Neural cell (in vitro differentiated cells): ENCODE data around the gene CXCL1.

ENCODE experiments used
- CTCF ChIP-seq: fragments of 450-650 bp; IDR thresholded peaks from 2 replicates; pipeline ENCODE4 v1.5.1; 2014; ENCODE audit warnings: antibody characterized with exemption, mild to moderate bottlenecking, moderate library complexity; ENCODE audit not compliant: poor library complexity, severe bottlenecking
- EP300 ChIP-seq: fragments of 450-650 bp; conservative IDR thresholded peaks from 2 replicates; pipeline ENCODE4 v1.6.1; 2014; ENCODE audit warnings: antibody characterized with exemption, mild to moderate bottlenecking, moderate library complexity; ENCODE audit not compliant: poor library complexity, severe bottlenecking
- EZH2 ChIP-seq: fragments of 200-600, 300-800 bp; shearing (Covaris generic), sonication (generic); IDR thresholded peaks from 2 replicates; pipeline ENCODE4 v1.6.1; 2014; ENCODE audit warnings: antibody characterized with exemption, low read length, borderline replicate concordance, mild to moderate bottlenecking; ENCODE audit not compliant: insufficient read depth, poor library complexity, severe bottlenecking
- MXI1 ChIP-seq: fragments of 450-650 bp; conservative IDR thresholded peaks from 2 replicates; pipeline ENCODE4 v1.6.1; 2014; ENCODE audit warnings: antibody characterized with exemption, mild to moderate bottlenecking; ENCODE audit not compliant: poor library complexity, severe bottlenecking
- POLR2AphosphoS5 ChIP-seq: IDR thresholded peaks from 2 replicates; pipeline ENCODE4 v1.6.1; 2012
- RAD21 ChIP-seq: fragments of 450-650 bp; conservative IDR thresholded peaks from 2 replicates; pipeline ENCODE4 v1.6.1; 2014; ENCODE audit warnings: antibody characterized with exemption, mild to moderate bottlenecking, moderate library complexity
- REST ChIP-seq: IDR thresholded peaks from 2 replicates; pipeline ENCODE4 v1.6.1; 2012; ENCODE audit warnings: borderline replicate concordance

- TF ChIP-seq CTCF (no peak), EP300 (no peak), REST (no peak), EZH2 (no peak), RAD21 (no peak), POLR2AphosphoS5 (no peak), MXI1 (no peak)
Observed at GRCh38 chr4:73868206-73869129, 725 bp upstream of the CXCL1 start.
